Smooth muscle cell of bladder (primary cell): Measurements from ENCODE around the gene ACTC1. TPM values are rescaled to one million over a fixed set of nuclear protein-coding genes. Genes with fewer than 3 reads are reported as not detected.

Source experiments
- total RNA-seq: library from RNA; depleted of rRNA; stranded (reverse); fragments of >200 nt; gene quantifications from 2 replicates; pipeline ENCODE4 v1.2.3, GENCODE V29; 2014

Gene ACTC1
- not detected in 2 replicates for total RNA-seq

GRCh38 chr15:34795267-34796081 lies at the start of gene ACTC1:
Gene ACTC1 (minus strand): TSS chr15:34795549. CDS start chr15:34794808, 741 bp downstream.

GRCh38 chr15:34754674-34755418 lies 40.5 kb downstream of the ACTC1 start, which contains the start of gene GJD2:
Gene GJD2 (minus strand): TSS chr15:34754998. CDS start chr15:34754488, 510 bp downstream.

Other genes starting within 250 kb of the ACTC1 start
- 9.4 and 19.8 TPM in 2 replicates for gene GOLGA8B, start 211.9 kb downstream of the ACTC1 start, total RNA-seq
- gene GJD2, start 40.6 kb downstream of the ACTC1 start, total RNA-seq, result not detected in 2 replicates
- gene AQR, start 174.2 kb upstream of the ACTC1 start, total RNA-seq, result 19.5 and 20.9 TPM in 2 replicates
- gene ZNF770, start 192.7 kb upstream of the ACTC1 start, total RNA-seq, result 42.4 and 46.2 TPM in 2 replicates